Keratinocyte (primary cell): ENCODE measurements around the gene EN2.

ENCODE experiments used
- CTCF ChIP-seq, 3 experiments: IDR thresholded peaks in 1 of 3; conservative IDR thresholded peaks in 1 of 3; optimal IDR thresholded peaks in 1 of 3; 2 replicates in 2 of 3; 3 replicates in 1 of 3; pipeline versions ENCODE3 to v1.5.1; 2011; ENCODE audit warnings: low read length in 3 of 3, mild to moderate bottlenecking in 3 of 3, moderate library complexity in 2 of 3, control low read depth in 1 of 3, inconsistent platforms in 1 of 3; ENCODE audit not compliant: insufficient read depth in 2 of 3; ENCODE audit errors: extremely low read depth in 1 of 3
- EZH2 ChIP-seq: IDR thresholded peaks from one replicate; pipeline ENCODE4 v1.6.1; 2012; ENCODE audit warnings: inconsistent platforms, mild to moderate bottlenecking, low read length, moderate library complexity

DNA sequence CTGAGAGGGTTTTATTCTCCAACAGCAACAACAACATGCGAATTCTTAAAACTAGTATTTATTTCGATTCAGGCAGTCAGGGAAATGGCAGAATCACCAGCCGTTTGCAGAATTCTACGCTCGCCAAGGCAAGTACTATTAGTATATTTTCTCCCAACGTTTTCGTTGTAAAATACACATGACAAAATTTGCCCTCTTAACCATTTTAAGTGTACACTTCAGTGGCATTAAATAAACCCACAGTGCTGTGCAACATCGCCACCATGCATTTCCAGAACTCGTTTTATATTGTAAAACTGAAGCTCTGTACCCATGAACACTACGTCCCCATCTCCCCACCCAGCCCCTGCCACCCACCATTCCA, 10.8 kb downstream of the EN2 start:
- TF ChIP-seq CTCF (optimal IDR thresholded peaks at IDR 0.05 in 1 of 3, IDR thresholded peaks at IDR 0.05 in 1 of 3, conservative IDR thresholded peaks at IDR 0.05 in 1 of 3; ENCODE audit: extremely low read depth in 1 of 3, insufficient read depth in 2 of 3, low read length in 3 of 3) (no peak), EZH2 (no peak)
